Body of pancreas (tissue), 4 donors: ENCODE results near the gene PIP4P1. TPM values are rescaled to one million over a fixed set of nuclear protein-coding genes. Genes with fewer than 3 reads are reported as not detected.

Source experiments
- ATAC-seq: fragments of 150-250 bp; one replicate; pipeline ENCODE4 v1.9.1; 2016
- DNase-seq, 4 donors: peaks; one replicate each; pipeline ENCODE4 v3.0.0-alpha.2; 2019
- H3K27ac ChIP-seq, 4 donors: fragments of 200-600 bp; sonication (generic); 1 replicate in 3 of 4; 2 replicates in 1 of 4; pipeline versions ENCODE4 v1.5.1 to v1.6.1; 2016 to 2019; ENCODE audit warnings: mild to moderate bottlenecking in 1 of 4, mixed read lengths in 1 of 4, moderate library complexity in 1 of 4
- H3K27me3 ChIP-seq, 2 donors: fragments of 200-600 bp; sonication (generic); one replicate each; pipeline ENCODE4 v1.6.0; 2016; ENCODE audit warnings: mild to moderate bottlenecking in 1 of 2
- H3K36me3 ChIP-seq, 2 donors: fragments of 200-600 bp; sonication (generic); replicated peaks in 1 of 2; 2 replicates each; pipeline ENCODE4 v1.5.1; 2016; ENCODE audit warnings: low read depth in 2 of 2; ENCODE audit not compliant: insufficient read depth in 1 of 2
- H3K4me1 ChIP-seq: fragments of 200-600 bp; sonication (generic); one replicate; pipeline ENCODE4 v1.6.0; 2016
- H3K4me3 ChIP-seq, 2 donors: fragments of 200-600 bp; sonication (generic); 1 replicate in 1 of 2; 2 replicates in 1 of 2; pipeline ENCODE4 v1.5.1; 2016 to 2019
- H3K9me3 ChIP-seq, 3 donors: fragments of 200-600 bp; sonication (generic); 1 replicate in 2 of 3; 2 replicates in 1 of 3; pipeline ENCODE4 v1.5.1; 2016
- POLR2A ChIP-seq, 3 donors: fragments of 450-650 bp; IDR thresholded peaks; one replicate each; pipeline ENCODE4 v1.6.1; 2016; ENCODE audit warnings: antibody characterized with exemption in 3 of 3, mild to moderate bottlenecking in 2 of 3
- WGBS, 2 donors: methylation state at CpG; one replicate each; pipeline ENCODE4 v1.1.5; 2017; 5-methylcytosine and 5-hydroxymethylcytosine counted together
- intact Hi-C: fragments of 100-400 bp; cut with DNase I; formaldehyde crosslinking; loops from one replicate; pipeline ENCODE4 v1.15.1; 2023
- total RNA-seq, 2 donors: library from RNA; depleted of rRNA; stranded (reverse); fragments of >200 nt; gene quantifications; one replicate each; pipeline ENCODE4 v1.1.0, GENCODE V29; 2016
- TF ChIP-seq, protein P1 (sequence below), 7 experiments: fragments of 450-650 bp in 4 of 7; fragments of 200-600 bp in 3 of 7; sonication (generic) in 3 of 7; IDR thresholded peaks; one replicate each; pipeline ENCODE4 v1.5.1; 2016 to 2019; ENCODE audit warnings: antibody characterized with exemption in 7 of 7

The PIP4P1 gene
- total RNA-seq, 2 donors from 2014 or later = 12.2 to 12.5 TPM

DNA sequence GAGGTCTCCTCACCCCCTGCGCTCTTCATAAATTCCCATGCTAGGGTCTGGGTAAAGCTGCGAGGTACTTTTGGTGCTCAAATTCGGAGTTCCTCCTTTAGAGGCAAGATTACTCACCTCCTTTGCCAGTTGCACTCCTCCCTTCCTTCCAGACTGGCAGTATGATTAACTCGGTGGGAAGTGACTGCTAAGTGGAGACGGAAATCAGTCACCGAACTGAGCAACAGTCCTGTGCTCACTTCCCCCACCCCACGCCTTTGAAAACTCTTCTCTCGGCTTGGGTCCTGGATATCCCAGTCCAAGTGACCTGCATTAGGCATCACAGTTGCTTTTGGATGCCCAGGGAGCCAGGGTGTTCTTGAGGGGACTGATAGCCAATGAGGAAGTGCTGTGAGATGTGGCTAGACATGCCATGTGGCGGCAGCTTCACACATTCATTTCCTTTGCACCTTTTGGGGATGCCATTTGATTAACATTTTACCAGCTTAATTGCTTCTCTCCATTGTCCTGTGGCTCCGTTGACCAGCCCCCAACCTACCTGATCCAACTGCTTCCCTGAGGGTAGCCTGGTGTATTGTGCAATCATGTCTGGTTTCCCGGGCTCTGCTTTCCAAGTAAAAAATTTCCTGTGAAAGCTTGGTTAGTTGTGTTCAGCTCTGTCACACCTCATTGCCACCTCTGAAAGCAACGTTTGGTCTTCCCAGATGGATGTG lies 8.8 kb upstream of the PIP4P1 start:
- DNase-seq (peak; percentile 26 to 66 (median 40)), ATAC-seq (peak; percentile 33)
- no peaks in the 10 kb centered on the region for H3K9me3 ChIP-seq
- peak overlapping the region; percentile 85 to 94 (median 88) for H3K27ac ChIP-seq
- TF ChIP-seq, protein P1, sequence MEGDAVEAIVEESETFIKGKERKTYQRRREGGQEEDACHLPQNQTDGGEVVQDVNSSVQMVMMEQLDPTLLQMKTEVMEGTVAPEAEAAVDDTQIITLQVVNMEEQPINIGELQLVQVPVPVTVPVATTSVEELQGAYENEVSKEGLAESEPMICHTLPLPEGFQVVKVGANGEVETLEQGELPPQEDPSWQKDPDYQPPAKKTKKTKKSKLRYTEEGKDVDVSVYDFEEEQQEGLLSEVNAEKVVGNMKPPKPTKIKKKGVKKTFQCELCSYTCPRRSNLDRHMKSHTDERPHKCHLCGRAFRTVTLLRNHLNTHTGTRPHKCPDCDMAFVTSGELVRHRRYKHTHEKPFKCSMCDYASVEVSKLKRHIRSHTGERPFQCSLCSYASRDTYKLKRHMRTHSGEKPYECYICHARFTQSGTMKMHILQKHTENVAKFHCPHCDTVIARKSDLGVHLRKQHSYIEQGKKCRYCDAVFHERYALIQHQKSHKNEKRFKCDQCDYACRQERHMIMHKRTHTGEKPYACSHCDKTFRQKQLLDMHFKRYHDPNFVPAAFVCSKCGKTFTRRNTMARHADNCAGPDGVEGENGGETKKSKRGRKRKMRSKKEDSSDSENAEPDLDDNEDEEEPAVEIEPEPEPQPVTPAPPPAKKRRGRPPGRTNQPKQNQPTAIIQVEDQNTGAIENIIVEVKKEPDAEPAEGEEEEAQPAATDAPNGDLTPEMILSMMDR (IDR thresholded peaks at IDR 0.05) = no peak
- TF ChIP-seq POLR2A (IDR thresholded peaks at IDR 0.05) = no peak
- H3K27me3 ChIP-seq = no peaks in the 10 kb centered on the region
- intact Hi-C loops = loop anchor here (10.0 kb wide), 1 partner anchor 135 kb away; no protein-coding TSS in a partner anchor
- peak overlapping the region; percentile 33 for H3K4me3 ChIP-seq
- WGBS, 2 donors = 1 to 3% methylated on average over 12 of the region's 12 CpGs
- no peaks in the 10 kb centered on the region for H3K36me3 ChIP-seq
- peaks cover 26% of the 10 kb centered on the region for H3K4me1 ChIP-seq

DNA sequence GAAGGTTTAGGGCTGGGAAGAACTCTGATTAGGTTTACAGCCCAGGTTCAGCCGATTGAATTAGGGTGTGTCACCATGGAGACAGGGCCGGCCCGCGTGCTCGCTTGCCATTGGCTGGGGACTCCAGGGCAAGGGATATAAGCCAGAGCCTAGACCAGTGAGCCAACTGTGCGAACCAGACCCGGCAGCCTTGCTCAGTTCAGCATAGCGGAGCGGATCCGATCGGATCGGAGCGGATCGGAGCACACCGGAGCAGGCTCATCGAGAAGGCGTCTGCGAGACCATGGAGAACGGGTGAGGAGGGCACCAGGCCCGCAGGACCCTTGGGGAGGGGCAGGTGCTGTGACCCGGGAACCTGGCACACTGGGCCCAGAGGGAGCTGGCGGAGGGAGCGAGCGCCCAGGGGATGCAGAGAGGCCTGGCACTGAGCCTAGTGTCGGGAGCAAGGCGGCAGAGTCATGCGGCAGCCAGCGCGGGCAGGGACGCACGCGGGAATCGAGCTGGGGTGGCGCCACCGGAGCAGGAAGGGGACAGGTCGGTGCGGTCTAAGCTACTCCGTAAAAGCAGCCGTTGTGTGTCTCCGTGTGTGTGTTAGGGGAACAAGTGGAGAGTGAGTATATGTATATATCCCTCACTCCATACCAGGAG lies 8.1 kb upstream of the PIP4P1 start, which contains the start of gene PNP:
TSS of gene PNP (plus strand) at position 165 of the 648 bp plus-strand sequence. CDS start at position 284, 119 bp downstream.
- intact Hi-C loops = loop anchor here (10.0 kb wide), 1 partner anchor 135 kb away; no protein-coding TSS in a partner anchor
- ATAC-seq = peak; percentile 96
- TF ChIP-seq POLR2A (IDR thresholded peaks at IDR 0.05) = peak; percentile 96 to 99 (median 99)
- TF ChIP-seq, protein P1 (IDR thresholded peaks at IDR 0.05) = no peak
- peaks cover 26% of the 10 kb centered on the region for H3K4me1 ChIP-seq
- H3K36me3 ChIP-seq = no peaks in the 10 kb centered on the region
- H3K4me3 ChIP-seq = peak within 1 kb of the TSS; percentile 33
- peak within 1 kb of the TSS; percentile 85 to 94 (median 88) for H3K27ac ChIP-seq
- WGBS, 2 donors = 0% methylated on average over 17 to 40 of the region's 40 CpGs
- no peaks in the 10 kb centered on the region for H3K27me3 ChIP-seq
- peak; percentile 89 to 93 (median 93) for DNase-seq
- no peaks in the 10 kb centered on the region for H3K9me3 ChIP-seq

DNA sequence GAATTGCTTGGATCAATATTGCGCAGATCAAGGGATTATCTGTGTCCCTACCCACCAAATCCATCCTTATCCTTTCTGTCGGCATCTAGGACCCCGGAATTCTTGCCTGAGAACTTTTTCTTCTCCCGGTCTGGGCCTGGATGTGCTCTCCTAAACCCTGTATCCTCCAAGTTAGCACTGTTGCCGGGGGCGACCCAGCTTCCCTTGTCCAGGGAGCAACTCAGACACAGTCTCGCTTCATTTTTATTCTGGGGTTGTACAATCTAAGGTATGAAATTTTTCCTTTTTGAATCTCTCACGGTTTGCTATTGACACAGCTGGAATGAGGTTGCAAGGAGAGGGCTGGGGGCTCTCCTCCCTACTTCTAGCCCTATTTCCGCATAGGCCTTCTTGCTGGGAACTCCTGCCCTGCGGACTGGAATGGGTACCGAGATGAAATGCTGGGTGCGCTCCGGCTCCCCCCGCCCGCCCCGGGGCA lies 7.6 kb upstream of the PIP4P1 start:
- DNase-seq (peak in 3 of 4 donors; percentile 25 to 32 (median 28)), ATAC-seq (no peak)
- TF ChIP-seq, protein P1 (IDR thresholded peaks at IDR 0.05) = no peak
- TF ChIP-seq POLR2A (IDR thresholded peaks at IDR 0.05) = no peak
- WGBS, 2 donors = 24 to 36% methylated on average over 12 to 16 of the region's 16 CpGs
- Histone ChIP-seq H3K27me3 (no peaks in the 10 kb centered on the region), H3K4me1 (peaks cover 26% of the 10 kb centered on the region), H3K36me3 (no peaks in the 10 kb centered on the region), H3K4me3 (no peak overlapping the region), H3K9me3 (no peaks in the 10 kb centered on the region), H3K27ac (peak overlapping the region; percentile 85 to 94 (median 88))
- intact Hi-C loops = loop anchor here (10.0 kb wide), 1 partner anchor 136 kb away; no protein-coding TSS in a partner anchor

DNA sequence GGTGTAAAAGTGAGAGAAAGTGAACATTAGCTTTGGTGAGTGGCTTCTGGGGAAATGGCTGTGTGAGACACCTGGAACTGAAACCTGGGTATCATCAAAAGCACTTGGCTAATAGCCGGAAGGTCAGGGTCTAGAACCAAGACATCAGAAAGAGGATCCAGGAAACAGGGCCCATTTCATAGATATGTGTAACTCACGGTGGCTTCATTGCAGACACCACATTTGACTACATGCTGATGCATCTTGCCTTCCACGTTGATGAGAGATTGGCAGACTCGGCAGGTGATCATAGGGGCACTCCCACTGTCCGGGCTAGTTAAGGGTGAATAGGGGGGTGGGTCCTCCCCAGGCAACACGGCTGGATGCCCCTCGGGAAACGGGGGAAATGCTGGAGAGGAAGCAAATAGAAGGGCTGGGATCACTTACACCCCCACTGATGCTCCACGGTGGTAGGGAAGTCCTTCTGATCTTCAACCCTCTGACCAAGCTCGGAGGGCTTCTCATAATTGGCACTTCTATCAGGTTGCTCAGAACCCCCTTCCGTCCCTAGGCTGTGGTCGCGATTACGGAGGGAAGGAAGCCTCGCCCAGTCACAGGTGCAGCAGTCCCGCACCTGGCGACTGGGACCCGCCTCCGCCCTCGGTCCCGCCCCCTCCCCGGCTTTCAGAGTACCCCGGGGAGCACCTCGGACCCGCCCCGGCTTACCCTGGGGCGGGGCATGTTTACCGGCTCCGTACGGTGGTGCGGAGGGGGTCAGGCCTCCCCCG lies 593 bp downstream of the PIP4P1 start:
- Histone ChIP-seq H3K4me1 (peaks cover 44% of the 10 kb centered on the region), H3K27me3 (no peaks in the 10 kb centered on the region), H3K36me3 (peaks cover 3 to 17% of the 10 kb centered on the region in 2 donors), H3K27ac (peak overlapping the region; percentile 84 to 95 (median 88)), H3K4me3 (peak overlapping the region; percentile 52 to 80), H3K9me3 (no peaks in the 10 kb centered on the region)
- ATAC-seq (no peak), DNase-seq (peak; percentile 47 to 66 (median 56))
- TF ChIP-seq POLR2A (IDR thresholded peaks at IDR 0.05) = no peak
- TF ChIP-seq, protein P1 (IDR thresholded peaks at IDR 0.05) = no peak
- intact Hi-C loops = loop anchor here (10.0 kb wide), 1 partner anchor 144 kb away; no protein-coding TSS in a partner anchor
- 2 to 10% methylated on average over 7 to 32 of the region's 32 CpGs for WGBS, 2 donors
